Astrocyte (in vitro differentiated cells and primary cell): Measurements from ENCODE around the gene BAHCC1.

Source experiments
- CTCF ChIP-seq: IDR thresholded peaks from 2 replicates; pipeline ENCODE4 v1.5.1; 2011; ENCODE audit warnings: low read depth, mild to moderate bottlenecking, inconsistent platforms, low read length, moderate library complexity; ENCODE audit not compliant: insufficient read depth
- EZH2 ChIP-seq: IDR thresholded peaks from 2 replicates; pipeline ENCODE4 v1.6.1; 2012; ENCODE audit warnings: mild to moderate bottlenecking, low read length, inconsistent platforms; ENCODE audit not compliant: insufficient read depth

- no peak for TF ChIP-seq CTCF
- TF ChIP-seq EZH2, result no peak
These were observed 98.2 kb downstream of the BAHCC1 start for GRCh38 chr17:81493198-81494038.
